Astrocyte of the hippocampus (primary cell): ENCODE results near the gene PLSCR2.
"Not testable (repeated sequence)": the region's sequence is repeated elsewhere in the genome, so short reads cannot be mapped to it uniquely, and the experiment has no call there.

Experiments used
- DNase-seq: peaks from one replicate; pipeline ENCODE4 v3.0.0; 2011; ENCODE audit warnings: low read depth, low spot score

PLSCR2 gene

DNA sequence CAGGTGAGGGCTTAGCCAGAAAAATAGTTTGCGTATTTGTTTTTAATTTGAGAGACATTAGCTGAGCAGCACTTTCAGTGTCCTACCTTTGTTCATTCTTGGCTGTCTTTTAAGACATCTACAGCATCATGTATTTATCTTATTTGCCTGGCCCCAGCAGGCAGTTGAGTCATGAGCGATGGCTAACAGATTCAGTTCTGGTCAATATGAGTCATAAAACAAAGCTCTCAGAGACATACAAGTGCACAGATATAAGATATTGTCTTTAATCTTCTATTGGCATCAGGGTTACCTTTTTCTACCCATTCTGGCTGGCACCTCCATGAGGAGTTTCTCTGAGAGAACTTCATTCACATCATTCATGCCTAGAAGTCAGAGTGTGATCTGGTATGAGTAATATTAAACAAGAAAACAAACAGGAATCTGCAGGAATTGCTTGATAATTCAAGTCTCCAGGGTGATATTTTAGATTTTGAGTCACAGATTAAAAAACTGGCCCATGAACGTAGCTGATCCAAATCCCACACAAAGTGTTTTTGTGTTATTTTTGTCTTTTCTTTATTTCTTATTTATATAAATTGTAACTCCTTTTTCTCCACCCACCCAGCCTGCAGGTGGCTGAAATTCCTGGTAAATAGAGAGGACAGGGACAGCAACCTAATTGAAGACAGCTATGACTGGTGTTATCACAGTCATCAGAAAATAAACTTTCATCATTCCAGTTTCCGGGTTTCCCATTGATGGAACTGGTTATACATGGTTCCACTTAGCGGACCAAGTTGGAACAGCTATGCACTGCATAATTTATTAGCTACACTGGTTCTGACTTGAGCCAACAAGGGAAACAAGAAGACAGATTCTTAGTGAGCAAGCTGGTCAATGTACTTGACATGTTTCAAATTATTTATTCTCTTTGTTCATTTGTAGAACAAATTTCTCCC is 47.3 kb downstream of the PLSCR2 start:
- peak; percentile 54 for DNase-seq

DNA sequence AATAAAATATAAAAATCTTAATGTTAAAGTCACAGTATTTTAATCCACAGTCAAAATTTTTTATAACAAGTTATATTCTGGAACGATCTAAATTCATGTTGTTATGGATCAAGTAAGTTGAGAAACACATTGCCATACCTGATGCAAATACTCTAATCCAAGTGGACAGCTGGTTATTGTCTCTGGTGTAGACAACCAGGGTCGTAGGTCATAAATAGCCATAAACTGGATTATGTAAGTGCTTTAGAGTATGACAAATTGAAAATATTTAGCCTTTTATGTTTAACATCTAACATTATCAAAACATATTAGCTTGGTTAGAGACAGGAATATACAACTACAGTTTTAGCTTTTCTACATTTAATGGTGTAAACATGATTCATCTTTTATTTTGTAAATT is 53.0 kb downstream of the PLSCR2 start:
- DNase-seq = no peak

GRCh38 chr3:146414010-146414409 is 55.4 kb downstream of the PLSCR2 start:
- no peak for DNase-seq

DNA sequence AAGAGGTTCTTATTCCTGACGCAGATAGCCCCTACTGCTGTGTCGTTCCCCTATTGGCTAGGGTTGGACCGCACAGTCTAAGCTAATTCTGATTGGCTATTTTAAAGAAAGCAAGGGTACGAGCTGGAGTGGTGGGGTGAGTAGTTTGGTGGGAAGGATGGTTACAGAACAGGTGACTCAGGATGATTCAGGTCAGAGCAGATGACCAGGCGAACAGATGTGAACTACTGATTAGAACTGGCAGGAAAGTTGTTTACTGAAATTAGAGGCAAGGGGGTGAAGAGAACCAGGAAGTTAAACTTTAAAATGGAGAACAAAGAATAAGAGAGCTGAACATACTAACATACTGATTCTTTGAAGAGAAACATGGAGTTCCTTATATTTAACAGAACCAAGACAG is 56.6 kb downstream of the PLSCR2 start:
- DNase-seq = not testable (repeated sequence)

GRCh38 chr3:146407956-146408355 is 61.4 kb downstream of the PLSCR2 start:
- no peak for DNase-seq

GRCh38 chr3:146404436-146404835 is 64.9 kb downstream of the PLSCR2 start:
- DNase-seq = peak; percentile 11

DNA sequence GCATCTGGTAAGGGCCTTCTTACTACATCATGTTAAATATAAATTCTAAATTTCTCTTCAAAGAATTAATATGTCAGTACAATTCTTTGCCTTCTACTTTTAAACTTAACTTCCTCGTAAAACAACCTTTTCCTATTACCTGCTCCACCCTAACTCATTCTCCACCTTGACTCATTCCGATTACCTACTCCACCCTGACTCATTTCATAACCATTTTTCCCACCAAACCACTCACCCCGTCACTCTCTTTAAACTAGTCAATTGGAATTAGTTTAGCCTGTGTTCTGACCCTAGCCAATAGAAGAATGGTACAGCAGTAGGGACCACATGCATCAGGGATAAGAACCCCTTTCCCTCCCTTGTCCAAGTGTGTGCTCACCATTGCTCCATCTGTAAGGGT is 65.6 kb downstream of the PLSCR2 start:
- DNase-seq = no peak

DNA sequence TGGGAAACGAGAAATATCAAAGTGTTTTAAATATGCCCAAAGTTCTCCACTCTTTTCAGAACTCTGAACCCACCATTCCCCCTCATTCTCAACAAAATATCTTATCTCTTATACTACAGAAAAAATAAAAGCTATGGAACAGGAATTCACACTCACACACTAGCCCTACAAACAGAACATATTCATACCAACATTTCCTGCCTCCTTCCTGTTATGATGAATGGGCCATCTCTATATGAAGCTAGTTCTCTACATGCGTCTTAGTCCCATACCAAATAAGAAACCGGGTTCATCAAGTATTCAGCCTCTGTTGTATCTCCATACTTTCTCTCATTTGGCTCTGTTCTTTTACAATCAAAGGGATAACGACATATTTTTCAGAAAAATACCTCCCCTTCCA is 72.6 kb downstream of the PLSCR2 start:
- no peak for DNase-seq

DNA sequence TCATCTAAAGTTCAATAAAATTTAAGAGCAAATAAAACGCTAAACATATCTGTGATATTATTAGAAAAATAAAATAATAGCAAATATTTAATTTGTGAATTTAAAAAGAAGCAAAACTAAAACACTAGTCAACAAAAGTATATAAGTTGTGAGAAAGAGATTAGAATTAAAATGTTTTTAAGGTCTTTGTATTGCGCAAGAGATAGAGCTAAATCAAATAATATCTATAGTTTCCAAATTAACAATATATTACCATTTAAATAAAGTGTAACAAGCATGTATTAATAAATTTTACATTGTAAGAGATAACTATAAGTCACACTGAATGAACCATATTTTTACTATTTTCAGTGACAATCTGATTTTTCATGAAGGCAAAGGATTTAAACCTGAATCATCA is 74.2 kb downstream of the PLSCR2 start:
- DNase-seq = no peak

DNA sequence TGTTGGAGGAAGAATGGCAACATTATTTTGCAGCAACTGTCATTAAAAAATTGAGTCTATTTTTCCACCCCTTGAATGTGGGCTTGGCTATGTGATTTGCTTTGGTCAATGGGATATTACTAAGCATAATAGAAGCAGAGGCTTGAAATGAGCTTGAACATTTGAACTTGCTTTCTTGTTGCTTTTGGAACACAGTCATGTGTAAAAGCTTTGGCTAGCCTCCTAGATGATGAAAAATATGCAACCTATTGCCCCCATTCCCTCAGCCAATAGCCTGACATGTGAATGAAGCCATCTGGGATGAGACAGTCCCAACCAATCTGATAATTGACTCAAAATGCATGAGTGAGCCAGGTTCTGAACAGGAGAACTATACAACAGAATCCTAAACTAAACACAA is 78.4 kb downstream of the PLSCR2 start:
- peak; percentile 79 for DNase-seq

DNA sequence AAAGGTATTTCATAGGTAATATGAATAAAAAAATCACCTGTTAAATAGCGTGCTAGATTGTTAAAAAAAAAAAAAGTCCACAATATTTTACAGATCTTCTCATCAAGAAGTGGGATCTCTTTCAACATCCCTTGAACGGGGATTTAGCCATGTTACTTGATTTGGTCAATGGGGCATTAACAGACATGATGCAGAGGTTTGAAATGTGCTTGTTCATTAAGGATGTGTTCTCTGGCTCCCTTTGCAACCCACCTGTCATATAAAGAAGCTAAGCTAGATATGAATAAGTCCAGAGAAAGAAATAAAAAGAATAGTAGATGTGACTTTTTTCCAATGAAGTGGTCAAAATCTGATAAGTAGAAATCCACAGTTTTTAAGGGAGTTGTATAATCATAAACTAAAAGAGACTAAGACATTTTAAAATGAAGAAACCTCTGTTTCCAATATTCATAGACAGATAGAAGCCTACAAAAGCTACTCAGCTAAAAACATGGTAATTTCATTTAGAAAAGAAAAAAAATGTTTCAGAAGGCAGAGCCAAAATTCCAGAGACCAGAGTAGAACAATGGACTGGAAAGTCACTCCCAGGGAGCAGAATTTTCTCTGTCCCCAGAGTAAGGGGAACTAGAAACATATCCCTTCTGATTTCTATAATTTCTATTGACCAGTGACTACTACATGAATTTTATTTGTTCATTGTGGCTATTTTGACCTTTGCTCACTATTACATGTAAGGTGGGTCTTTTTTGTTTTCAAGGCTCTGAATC is 79.2 kb downstream of the PLSCR2 start:
- peak; percentile 30 for DNase-seq

- DNase-seq = no peak
These were observed 81.8 kb downstream of the PLSCR2 start for GRCh38 chr3:146387566-146387965.

- no peak for DNase-seq
These were observed 82.4 kb downstream of the PLSCR2 start for GRCh38 chr3:146386936-146387335.

DNA sequence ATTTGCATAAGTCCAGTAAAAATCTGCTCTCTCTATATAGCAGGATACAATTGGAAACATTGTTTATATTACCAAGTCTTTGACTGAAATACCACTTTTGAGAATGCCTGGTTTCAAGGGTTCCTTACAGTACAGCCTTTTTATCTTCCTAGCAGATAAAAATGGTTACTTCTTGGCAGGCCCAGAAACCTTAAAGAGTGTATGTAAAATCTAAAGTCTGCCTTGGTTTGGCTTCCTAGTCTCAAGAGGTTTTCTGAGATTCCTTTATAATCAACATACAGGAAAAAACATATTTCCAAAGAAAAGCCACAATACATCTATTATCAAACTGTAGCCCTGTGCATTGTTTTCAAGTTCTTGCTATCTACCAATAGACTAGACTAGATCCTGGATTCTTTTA is 84.6 kb downstream of the PLSCR2 start:
- DNase-seq = no peak
